GM18505 (cell line): ENCODE data around the gene GFPT2.

Experiments used
- ATAC-seq: cut with Tn5 transposase; IDR thresholded peaks from one replicate; pipeline ENCODE4 v1.9.1; 2021; ENCODE audit not compliant: unreplicated experiment
- POLR2A ChIP-seq: IDR thresholded peaks from 4 replicates; pipeline ENCODE4 v1.6.1; 2011; ENCODE audit warnings: borderline replicate concordance; ENCODE audit not compliant: insufficient read depth, insufficient read length; ENCODE audit errors: extremely low read depth

GFPT2 gene

DNA sequence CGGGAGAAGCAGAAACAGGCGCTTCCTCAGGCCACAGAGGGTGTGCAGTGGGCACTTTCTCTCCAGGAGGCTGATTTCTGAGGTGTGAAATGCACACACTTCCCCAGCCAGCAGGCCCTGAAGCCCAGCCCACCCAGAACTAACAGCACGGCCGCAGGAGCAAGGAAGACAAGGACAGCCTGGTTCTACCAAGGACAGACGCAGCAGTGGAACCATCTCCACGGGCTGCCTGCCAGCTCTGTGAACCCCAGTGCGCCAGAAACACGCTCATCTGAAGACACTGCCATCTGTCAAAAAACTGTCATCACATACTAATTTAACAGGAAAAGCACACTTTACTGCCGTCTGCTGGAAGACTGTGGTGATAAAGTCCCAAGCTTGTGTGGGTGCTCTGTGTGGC, 102.0 kb downstream of the GFPT2 start:
- ATAC-seq, result no peak
- no peak for TF ChIP-seq POLR2A
